GM18508 (cell line): Measurements from ENCODE around the gene KRT3.

Experiments
- ATAC-seq: cut with Tn5 transposase; IDR thresholded peaks from one replicate; pipeline ENCODE4 v1.9.1; 2021; ENCODE audit warnings: moderate number of reproducible peaks; ENCODE audit not compliant: insufficient read depth, unreplicated experiment

The KRT3 gene

GRCh38 chr12:52828156-52828555, 32.2 kb upstream of the KRT3 start:
- no peak for ATAC-seq

- ATAC-seq = no peak
Measured at GRCh38 chr12:52827499-52828090, 31.7 kb upstream of the KRT3 start.

- ATAC-seq = no peak
Measured at GRCh38 chr12:52826611-52827498, 30.9 kb upstream of the KRT3 start.

GRCh38 chr12:52825961-52826360, 30.0 kb upstream of the KRT3 start:
- ATAC-seq = no peak

- no peak for ATAC-seq
Measured at GRCh38 chr12:52824741-52825410, 29.0 kb upstream of the KRT3 start.

- ATAC-seq = no peak
Measured at GRCh38 chr12:52823761-52824450, 28.0 kb upstream of the KRT3 start.

- no peak for ATAC-seq
Measured at GRCh38 chr12:52822771-52823510, 27.0 kb upstream of the KRT3 start.

GRCh38 chr12:52821826-52822660, 26.1 kb upstream of the KRT3 start:
- ATAC-seq = no peak

- no peak for ATAC-seq
Measured at GRCh38 chr12:52821071-52821730, 25.3 kb upstream of the KRT3 start.

GRCh38 chr12:52820521-52820920, 24.6 kb upstream of the KRT3 start:
- ATAC-seq = no peak

GRCh38 chr12:52819731-52820510, 24.0 kb upstream of the KRT3 start:
- ATAC-seq = no peak

- no peak for ATAC-seq
Measured at GRCh38 chr12:52818887-52819420, 23.0 kb upstream of the KRT3 start.

GRCh38 chr12:52818388-52818787, 22.5 kb upstream of the KRT3 start:
- ATAC-seq = no peak

- no peak for ATAC-seq
Measured at GRCh38 chr12:52817699-52818238, 21.9 kb upstream of the KRT3 start.

- ATAC-seq = no peak
Measured at GRCh38 chr12:52817003-52817698, 21.2 kb upstream of the KRT3 start.

GRCh38 chr12:52815676-52816588, 20.0 kb upstream of the KRT3 start:
- ATAC-seq = no peak
